A549 (cell line): ENCODE data around the gene ARFGEF3. TPM values are rescaled to one million over a fixed set of nuclear protein-coding genes. Genes with fewer than 3 reads are reported as not detected.

Experiments used
- ATAC-seq, 2 experiments: fragments of 200-7000 bp in 1 of 2; fragments of >200 bp in 1 of 2; cut with Nextera tagmentation in 1 of 2; cut with Tn5 transposase in 1 of 2; 3 replicates each; pipeline versions ENCODE4 v1.8.0 to v1.9.1; 2018 to 2020; ENCODE audit warnings: mild to moderate bottlenecking in 1 of 2, moderate library complexity in 1 of 2
- CTCF ChIA-PET: fragments of 300-600 bp; sonication (Branson Sonifier 250); formaldehyde crosslinking; extraction: SDS; loops from one replicate; lab custom pipeline; 2021; ENCODE audit warnings: antibody characterized with exemption, inconsistent platforms; lab: Yijun Ruan, JAX
- POLR2A ChIA-PET: fragments of 350-600 bp; formaldehyde crosslinking; extraction: SDS; loops from one replicate; lab custom pipeline; 2021; ENCODE audit warnings: antibody characterized with exemption, inconsistent platforms; lab: Yijun Ruan, JAX
- DNase-seq, 2 experiments: peaks; one replicate each; pipeline versions ENCODE4 v3.0.0 to v3.0.0-alpha.2; 2011 to 2016; ENCODE audit warnings: low read depth in 1 of 2, low spot score in 1 of 2
- FAIRE-seq: peaks from 2 replicates; lab custom pipeline; 2011; peaks lifted over from hg19 to GRCh38; lab: Jason Lieb, UNC
- H3K27ac ChIP-seq, 2 experiments: fragments of >200 bp; sonication (Bioruptor Twin); formaldehyde crosslinking; 3 replicates each; pipeline ENCODE4 v1.5.1; 2016 to 2017
- H3K4me1 ChIP-seq: fragments of >200 bp; sonication (Bioruptor Twin); formaldehyde crosslinking; 3 replicates; pipeline ENCODE4 v1.6.1; 2016
- H3K4me2 ChIP-seq: fragments of >200 bp; sonication (Bioruptor Twin); formaldehyde crosslinking; 3 replicates; pipeline ENCODE4 v1.6.1; 2016
- H3K4me3 ChIP-seq: fragments of >200 bp; sonication (Bioruptor Twin); formaldehyde crosslinking; 3 replicates; pipeline ENCODE4 v1.5.1; 2016
- H3K9me3 ChIP-seq: fragments of >200 bp; sonication (Bioruptor Twin); formaldehyde crosslinking; 3 replicates; pipeline ENCODE4 v1.6.1; 2016
- ATOH8 ChIP-seq: fragments of 250-450 bp; sonication (Bioruptor Pico); IDR thresholded peaks from 2 replicates; pipeline ENCODE4 v1.5.0; 2020; ENCODE audit warnings: low read depth, mild to moderate bottlenecking, moderate library complexity
- BCL3 ChIP-seq: fragments of >200 bp; sonication (Bioruptor Twin); formaldehyde crosslinking; IDR thresholded peaks from 3 replicates; pipeline ENCODE4 v1.6.1; 2016
- CEBPB ChIP-seq, 2 experiments: fragments of >200 bp in 1 of 2; sonication (Bioruptor Twin) in 1 of 2; formaldehyde crosslinking in 1 of 2; IDR thresholded peaks; 2 replicates each; pipeline ENCODE4 v1.6.1; 2012 to 2016
- EP300 ChIP-seq, 2 experiments: fragments of >200 bp; sonication (Bioruptor Twin); formaldehyde crosslinking; IDR thresholded peaks; 2 replicates in 1 of 2; 3 replicates in 1 of 2; pipeline ENCODE4 v1.6.1; 2016 to 2017
- ESRRA ChIP-seq: fragments of 150-350 bp; IDR thresholded peaks from 2 replicates; pipeline ENCODE4 v1.6.1; 2014; ENCODE audit warnings: mild to moderate bottlenecking, low read length, borderline replicate concordance
- FOXS1 ChIP-seq: fragments of 250-450 bp; sonication (Bioruptor Pico); IDR thresholded peaks from 2 replicates; pipeline ENCODE4 v1.5.0; 2020; ENCODE audit warnings: mild to moderate bottlenecking, moderate library complexity
- GATA3 ChIP-seq: IDR thresholded peaks from 2 replicates; pipeline ENCODE4 v1.6.1; 2012; ENCODE audit warnings: borderline replicate concordance
- HES2 ChIP-seq: fragments of >200 bp; sonication (Bioruptor Twin); formaldehyde crosslinking; IDR thresholded peaks from 2 replicates; pipeline ENCODE4 v1.6.1; 2016
- HEYL ChIP-seq: fragments of 250-450 bp; sonication (Bioruptor Pico); IDR thresholded peaks from 2 replicates; pipeline ENCODE4 v1.8.0; 2021; ENCODE audit warnings: mild to moderate bottlenecking, moderate library complexity
- HMGXB4 ChIP-seq: fragments of 250-450 bp; sonication (Bioruptor Pico); IDR thresholded peaks from 2 replicates; pipeline ENCODE4 v1.5.0; 2021; ENCODE audit warnings: mild to moderate bottlenecking, moderate library complexity, borderline replicate concordance
- HOXA7 ChIP-seq: fragments of 250-450 bp; sonication (Bioruptor Pico); IDR thresholded peaks from 2 replicates; pipeline ENCODE4 v1.5.0; 2020; ENCODE audit warnings: mild to moderate bottlenecking, moderate library complexity
- HOXB13 ChIP-seq: fragments of 250-450 bp; sonication (Bioruptor Pico); IDR thresholded peaks from 2 replicates; pipeline ENCODE4 v1.5.0; 2020; ENCODE audit warnings: low read depth, mild to moderate bottlenecking, moderate library complexity
- JUNB ChIP-seq: fragments of >200 bp; sonication (Bioruptor Twin); formaldehyde crosslinking; IDR thresholded peaks from 2 replicates; pipeline ENCODE4 v1.6.1; 2016
- KDM5A ChIP-seq: fragments of 200-600 bp; sonication (generic); IDR thresholded peaks from 2 replicates; pipeline ENCODE4 v1.6.1; 2016; ENCODE audit warnings: antibody characterized with exemption, mild to moderate bottlenecking
- MAFK ChIP-seq: fragments of 450-650 bp; IDR thresholded peaks from 2 replicates; pipeline ENCODE4 v1.6.1; 2014; ENCODE audit not compliant: partially characterized antibody
- MAZ ChIP-seq: fragments of 150-350 bp; IDR thresholded peaks from 2 replicates; pipeline ENCODE4 v1.6.1; 2014; ENCODE audit warnings: antibody characterized with exemption, low read depth, low read length, borderline replicate concordance
- NPAS2 ChIP-seq: fragments of 250-450 bp; sonication (Bioruptor Pico); IDR thresholded peaks from 2 replicates; pipeline ENCODE4 v1.8.0; 2022; ENCODE audit warnings: mild to moderate bottlenecking, moderate library complexity, borderline replicate concordance
- NR3C1 ChIP-seq: fragments of >200 bp; sonication (Bioruptor Twin); formaldehyde crosslinking; IDR thresholded peaks from 3 replicates; pipeline ENCODE4 v1.6.1; 2017
- RARB ChIP-seq: fragments of 250-450 bp; sonication (Bioruptor Pico); IDR thresholded peaks from 2 replicates; pipeline ENCODE4 v1.8.0; 2021; ENCODE audit warnings: mild to moderate bottlenecking, moderate library complexity
- RCOR1 ChIP-seq: fragments of 150-350 bp; IDR thresholded peaks from 2 replicates; pipeline ENCODE4 v1.6.1; 2014; ENCODE audit warnings: antibody characterized with exemption, low read length, low read depth
- RFX5 ChIP-seq: fragments of 450-650 bp; IDR thresholded peaks from 2 replicates; pipeline ENCODE4 v1.7.1; 2014; ENCODE audit warnings: antibody characterized with exemption, mild to moderate bottlenecking, moderate library complexity
- RNF2 ChIP-seq: fragments of 200-600 bp; sonication (generic); IDR thresholded peaks from 2 replicates; pipeline ENCODE4 v1.6.1; 2016; ENCODE audit warnings: low read depth, mild to moderate bottlenecking, antibody characterized with exemption, moderate library complexity, borderline replicate concordance
- SREBF2 ChIP-seq: fragments of 450-650 bp; IDR thresholded peaks from 2 replicates; pipeline ENCODE4 v1.6.1; 2014; ENCODE audit warnings: mild to moderate bottlenecking, moderate library complexity
- TP53 ChIP-seq: fragments of 250-450 bp; sonication (Bioruptor Pico); IDR thresholded peaks from 2 replicates; pipeline ENCODE4 v1.5.0; 2021; ENCODE audit warnings: mild to moderate bottlenecking, moderate library complexity
- USF2 ChIP-seq: fragments of 450-650 bp; IDR thresholded peaks from 2 replicates; pipeline ENCODE4 v1.6.1; 2014; ENCODE audit warnings: antibody characterized with exemption
- ZC3H11A ChIP-seq: fragments of 450-650 bp; IDR thresholded peaks from 2 replicates; pipeline ENCODE4 v1.6.1; 2014; ENCODE audit warnings: antibody characterized with exemption, mild to moderate bottlenecking
- ZFP36 ChIP-seq: fragments of 450-650 bp; IDR thresholded peaks from 2 replicates; pipeline ENCODE4 v1.6.1; 2014; ENCODE audit warnings: borderline replicate concordance; ENCODE audit not compliant: partially characterized antibody
- ZNF302 ChIP-seq: fragments of 250-450 bp; sonication (Bioruptor Pico); IDR thresholded peaks from 2 replicates; pipeline ENCODE4 v1.9.0; 2021; ENCODE audit warnings: inconsistent platforms, mild to moderate bottlenecking, moderate library complexity
- ZSCAN20 ChIP-seq: fragments of 250-450 bp; sonication (Bioruptor Pico); IDR thresholded peaks from 2 replicates; pipeline ENCODE4 v1.8.0; 2022; ENCODE audit warnings: mild to moderate bottlenecking, moderate library complexity
- WGBS: methylation state at CpG from one replicate; pipeline ENCODE4 v1.1.6; 2017; ENCODE audit errors: missing lambda C conversion rate; 5-methylcytosine and 5-hydroxymethylcytosine counted together
- polyA plus RNA-seq, 4 experiments: library from polyadenylated mRNA; depleted of rRNA in 3 of 4; stranded (reverse); fragments of >200 nt; fragmentation: RNase III in 1 of 4; extraction: RNeasy Plus Mini Kit Qiagen cat#74134 plus additional on column Dnase treatment in 1 of 4; gene quantifications; 2 replicates in 3 of 4; 3 replicates in 1 of 4; pipeline ENCODE4 v1.2.3, GENCODE V29; 2011 to 2017

The ARFGEF3 gene
- polyA plus RNA-seq, 2 of the 4 experiments (the other 2 are of a cell fraction) = 0.15 to 0.83 TPM

GRCh38 chr6:138215093-138215782, 53.5 kb downstream of the ARFGEF3 start:
- no peak overlapping the region for H3K4me3 ChIP-seq
- H3K4me1 ChIP-seq = no peaks in the 10 kb centered on the region
- H3K9me3 ChIP-seq = no peaks in the 10 kb centered on the region
- 70% methylated on average over 7 of the region's 7 CpGs for WGBS
- no peak overlapping the region for H3K4me2 ChIP-seq
- CTCF ChIA-PET = no interaction called here
- no peak for DNase-seq
- TF ChIP-seq FOXS1 (CRISPR knock-in tag) (no peak), GATA3 (no peak), MAFK (no peak), HOXA7 (CRISPR knock-in tag) (no peak), JUNB (no peak), MAZ (no peak), NPAS2 (CRISPR knock-in tag) (no peak), HES2 (no peak), KDM5A (no peak), BCL3 (no peak), HMGXB4 (no peak), ZFP36 (no peak), ZC3H11A (no peak), RNF2 (no peak), RFX5 (no peak), RCOR1 (no peak), ATOH8 (CRISPR knock-in tag) (no peak), ZSCAN20 (CRISPR knock-in tag) (no peak), CEBPB (IDR thresholded peaks at IDR 0.05) (no peak), ZNF302 (CRISPR knock-in tag) (no peak)
- TF ChIP-seq, all 56 proteins: peak for 0
- ATAC-seq = no peak
- H3K27ac ChIP-seq = no peak overlapping the region
- FAIRE-seq = no peak
- POLR2A ChIA-PET = no interaction called here

- DNase-seq (no peak), FAIRE-seq (no peak), ATAC-seq (no peak)
- Histone ChIP-seq H3K4me3 (no peak within 1 kb of the TSS), H3K4me1 (no peaks in the 10 kb centered on the region), H3K9me3 (no peaks in the 10 kb centered on the region), H3K4me2 (no peak within 1 kb of the TSS), H3K27ac (no peak within 1 kb of the TSS)
- POLR2A ChIA-PET = no interaction called here
- TF ChIP-seq EP300 (IDR thresholded peaks at IDR 0.05) (no peak), MAFK (no peak), CEBPB (IDR thresholded peaks at IDR 0.05) (no peak), NR3C1 (no peak), HES2 (no peak), ESRRA (no peak), SREBF2 (no peak), RARB (CRISPR knock-in tag) (no peak), HOXB13 (CRISPR knock-in tag) (no peak), TP53 (no peak), USF2 (no peak), KDM5A (no peak), HEYL (CRISPR knock-in tag) (no peak)
- CTCF ChIA-PET = no interaction called here
- 24% methylated on average over 2 of the region's 2 CpGs for WGBS
Observed at GRCh38 chr6:138218449-138218848, 56.7 kb downstream of the ARFGEF3 start, which contains the start of gene PBOV1. TSS of gene PBOV1 (minus strand) at chr6:138218491. CDS start at chr6:138218395, 96 bp downstream.
